Mucosa of rectum (tissue), 2 donors: ENCODE data around the gene TXNDC5.

Experiments used
- H3K27ac ChIP-seq, 2 donors: one replicate each; pipeline ENCODE4 v1.7.0; 2013; ENCODE audit warnings: inconsistent platforms in 2 of 2, low read depth in 2 of 2, low read length in 2 of 2
- H3K27me3 ChIP-seq, 2 donors: one replicate each; pipeline ENCODE4 v1.7.0; 2013; ENCODE audit warnings: low read length in 2 of 2; ENCODE audit not compliant: control insufficient read depth in 2 of 2, insufficient read depth in 2 of 2
- H3K36me3 ChIP-seq, 2 donors: one replicate each; pipeline ENCODE4 v1.7.0; 2013; ENCODE audit warnings: low read length in 2 of 2; ENCODE audit not compliant: control insufficient read depth in 2 of 2, insufficient read depth in 2 of 2
- H3K4me1 ChIP-seq, 2 donors: one replicate each; pipeline ENCODE4 v1.7.0; 2013; ENCODE audit warnings: low read length in 2 of 2, mild to moderate bottlenecking in 1 of 2; ENCODE audit not compliant: control insufficient read depth in 2 of 2, insufficient read depth in 2 of 2
- H3K4me3 ChIP-seq, 2 donors: one replicate each; pipeline ENCODE4 v1.7.0; 2013; ENCODE audit warnings: low read length in 2 of 2
- H3K9ac ChIP-seq, 2 donors: one replicate each; pipeline ENCODE4 v1.7.0; 2013; ENCODE audit warnings: low read length in 2 of 2, low read depth in 1 of 2, mild to moderate bottlenecking in 1 of 2
- H3K9me3 ChIP-seq, 2 donors: one replicate each; pipeline ENCODE4 v1.7.0; 2013; ENCODE audit warnings: low read length in 2 of 2; ENCODE audit not compliant: control insufficient read depth in 2 of 2
- donor health status: healthy.
- donor health status: Normal muscosa, but diverticular disease.

The TXNDC5 gene

GRCh38 chr6:7833751-7834070 is 76.9 kb downstream of the TXNDC5 start:
- H3K36me3 ChIP-seq, result no peaks in the 10 kb centered on the region
- no peak overlapping the region for H3K27ac ChIP-seq
- no peak overlapping the region for H3K4me3 ChIP-seq
- no peak overlapping the region for H3K9ac ChIP-seq
- H3K27me3 ChIP-seq, result no peaks in the 10 kb centered on the region
- no peaks in the 10 kb centered on the region for H3K4me1 ChIP-seq
- H3K9me3 ChIP-seq, result no peaks in the 10 kb centered on the region

DNA sequence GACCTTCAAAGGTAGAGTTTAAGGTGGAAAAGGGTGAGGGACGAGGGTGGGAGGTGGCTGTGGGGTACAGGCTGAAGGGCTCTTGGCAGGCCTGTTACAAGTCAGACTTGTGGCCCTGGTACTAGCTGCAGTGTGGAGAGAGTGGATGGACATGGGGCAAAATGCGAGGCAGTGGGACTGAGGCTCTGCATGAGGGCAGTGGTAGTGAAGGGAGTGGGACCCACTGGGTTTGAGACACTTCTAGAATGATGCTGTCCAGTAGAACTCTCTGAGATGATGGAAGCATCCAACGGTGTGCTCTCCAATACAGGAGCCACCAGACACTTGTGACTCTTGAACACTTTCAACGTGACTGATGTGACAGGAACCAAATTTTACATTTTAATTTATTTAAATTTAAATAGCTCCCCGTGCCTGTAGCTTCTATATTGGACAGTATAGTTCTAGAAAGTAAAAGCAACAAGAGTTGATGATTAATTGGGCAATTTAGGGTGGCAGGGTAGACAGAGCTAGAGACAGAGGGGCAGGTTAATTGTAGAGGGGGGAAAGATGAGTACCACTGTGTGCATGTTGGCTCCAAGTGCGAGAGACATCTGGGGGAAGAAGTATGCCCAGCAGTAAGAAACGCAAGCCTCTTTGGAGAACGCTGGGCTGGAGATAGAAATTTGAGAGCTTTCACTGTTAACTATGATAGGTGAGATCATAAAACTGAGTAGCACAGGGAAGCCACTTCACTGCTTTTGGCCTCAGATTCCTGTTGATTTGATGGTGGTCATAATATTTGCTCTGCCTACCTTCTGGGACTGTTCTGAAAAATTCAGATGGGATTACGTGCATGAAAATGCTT is 77.5 kb downstream of the TXNDC5 start:
- Histone ChIP-seq H3K9me3 (no peaks in the 10 kb centered on the region), H3K9ac (no peak overlapping the region), H3K36me3 (no peaks in the 10 kb centered on the region), H3K4me1 (no peaks in the 10 kb centered on the region), H3K27ac (no peak overlapping the region), H3K27me3 (no peaks in the 10 kb centered on the region), H3K4me3 (no peak overlapping the region)
